Neural progenitor cell (in vitro differentiated cells): ENCODE measurements around the gene SMOC2. TPM values are rescaled to one million over a fixed set of nuclear protein-coding genes. Genes with fewer than 3 reads are reported as not detected.

Experiments
- DNase-seq: peaks from one replicate; pipeline ENCODE4 v3.0.0-alpha.2; 2016; ENCODE audit warnings: low spot score
- H2AFZ ChIP-seq: fragments of 200-600 bp; sonication (generic); replicated peaks from 2 replicates; pipeline ENCODE4 v1.6.1; 2016; ENCODE audit warnings: antibody characterized with exemption
- H3F3A ChIP-seq: fragments of 200-600 bp; sonication (generic); 2 replicates; pipeline ENCODE4 v1.6.1; 2016; ENCODE audit warnings: antibody characterized with exemption, low read depth
- H3K27ac ChIP-seq: fragments of 200-600 bp; sonication (generic); 2 replicates; pipeline ENCODE4 v1.5.1; 2016; ENCODE audit warnings: mild to moderate bottlenecking
- H3K27me3 ChIP-seq: fragments of 200-600 bp; sonication (generic); 2 replicates; pipeline ENCODE4 v1.6.1; 2016; ENCODE audit warnings: mild to moderate bottlenecking, moderate library complexity
- H3K36me3 ChIP-seq: fragments of 200-600 bp; sonication (generic); 2 replicates; pipeline ENCODE4 v1.5.1; 2016
- H3K4me1 ChIP-seq: fragments of 200-600 bp; sonication (generic); 2 replicates; pipeline ENCODE4 v1.6.1; 2016; ENCODE audit warnings: mixed run types
- H3K4me2 ChIP-seq: fragments of 200-600 bp; sonication (generic); 2 replicates; pipeline ENCODE4 v1.6.1; 2016
- H3K4me3 ChIP-seq: fragments of 200-600 bp; sonication (generic); 2 replicates; pipeline ENCODE4 v1.5.1; 2016
- H3K79me2 ChIP-seq: fragments of 200-600 bp; sonication (generic); 2 replicates; pipeline ENCODE4 v1.6.1; 2016; ENCODE audit warnings: low read depth
- H3K9ac ChIP-seq: fragments of 200-600 bp; sonication (generic); 2 replicates; pipeline ENCODE4 v1.6.1; 2016
- H3K9me3 ChIP-seq: fragments of 200-600 bp; sonication (generic); 2 replicates; pipeline ENCODE4 v1.5.1; 2016; ENCODE audit warnings: low read depth
- H4K20me1 ChIP-seq: fragments of 200-600 bp; sonication (generic); 2 replicates; pipeline ENCODE4 v1.6.1; 2016; ENCODE audit warnings: low read depth
- H3K27ac Mint-ChIP-seq: 3 replicates; pipeline ENCODE4 v1.8.0; 2021; ENCODE audit warnings: mixed read lengths
- H3K27me3 Mint-ChIP-seq: 2 replicates; pipeline ENCODE4 v1.8.0; 2022; ENCODE audit warnings: low read depth, mild to moderate bottlenecking, inconsistent platforms, moderate library complexity, mixed read lengths; ENCODE audit not compliant: insufficient read depth
- H3K36me3 Mint-ChIP-seq: 3 replicates; pipeline ENCODE4 v1.8.0; 2021; ENCODE audit warnings: mixed read lengths
- H3K4me1 Mint-ChIP-seq: 3 replicates; pipeline ENCODE4 v1.8.0; 2021; ENCODE audit warnings: mixed read lengths
- H3K4me3 Mint-ChIP-seq: 3 replicates; pipeline ENCODE4 v1.8.0; 2021; ENCODE audit warnings: mild to moderate bottlenecking, moderate library complexity, mixed read lengths
- H3K9me3 Mint-ChIP-seq: 3 replicates; pipeline ENCODE4 v1.8.0; 2020; ENCODE audit warnings: mixed read lengths
- CTCF ChIP-seq: fragments of 200-600 bp; sonication (generic); IDR thresholded peaks from 2 replicates; pipeline ENCODE4 v1.5.1; 2017; ENCODE audit warnings: antibody characterized with exemption, mild to moderate bottlenecking
- EZH2 ChIP-seq: fragments of 200-600 bp; sonication (generic); IDR thresholded peaks from 2 replicates; pipeline ENCODE4 v1.6.1; 2017; ENCODE audit warnings: antibody characterized with exemption, mild to moderate bottlenecking, moderate library complexity
- EZH2phosphoT487 ChIP-seq: fragments of 200-600 bp; sonication (generic); IDR thresholded peaks from 2 replicates; pipeline ENCODE4 v1.6.1; 2017; ENCODE audit warnings: antibody characterized with exemption
- total RNA-seq: library from RNA; depleted of rRNA; stranded (reverse); fragments of >200 nt; gene quantifications from 2 replicates; pipeline ENCODE4 v1.2.3, GENCODE V29; 2015; ENCODE audit warnings: low replicate concordance

The SMOC2 gene
- total RNA-seq, 1 donor from 2014 or later = 0.75 TPM

- Histone ChIP-seq H3K4me3 (no peak overlapping the region), H3K4me2 (no peak overlapping the region), H3K27ac (no peak overlapping the region), H3K9me3 (no peaks in the 10 kb centered on the region), H3K79me2 (no peaks in the 10 kb centered on the region), H2AFZ (no peak overlapping the region), H3K36me3 (no peaks in the 10 kb centered on the region), H3F3A (no peaks in the 10 kb centered on the region), H3K27me3 (peaks cover 19% of the 10 kb centered on the region), H4K20me1 (no peaks in the 10 kb centered on the region), H3K9ac (no peak overlapping the region), H3K4me1 (no peaks in the 10 kb centered on the region)
- H3K27ac Mint-ChIP-seq = no peak overlapping the region
- no peak overlapping the region for H3K4me3 Mint-ChIP-seq
- H3K9me3 Mint-ChIP-seq = peaks cover 4% of the 10 kb centered on the region
- no peak for DNase-seq
- peaks cover 13% of the 10 kb centered on the region for H3K27me3 Mint-ChIP-seq
- peaks cover 5% of the 10 kb centered on the region for H3K4me1 Mint-ChIP-seq
- no peaks in the 10 kb centered on the region for H3K36me3 Mint-ChIP-seq
- no peak for TF ChIP-seq CTCF
- TF ChIP-seq EZH2phosphoT487 = no peak
- no peak for TF ChIP-seq EZH2
Measured at GRCh38 chr6:168434505-168434904, 6.5 kb upstream of the SMOC2 start.

DNA sequence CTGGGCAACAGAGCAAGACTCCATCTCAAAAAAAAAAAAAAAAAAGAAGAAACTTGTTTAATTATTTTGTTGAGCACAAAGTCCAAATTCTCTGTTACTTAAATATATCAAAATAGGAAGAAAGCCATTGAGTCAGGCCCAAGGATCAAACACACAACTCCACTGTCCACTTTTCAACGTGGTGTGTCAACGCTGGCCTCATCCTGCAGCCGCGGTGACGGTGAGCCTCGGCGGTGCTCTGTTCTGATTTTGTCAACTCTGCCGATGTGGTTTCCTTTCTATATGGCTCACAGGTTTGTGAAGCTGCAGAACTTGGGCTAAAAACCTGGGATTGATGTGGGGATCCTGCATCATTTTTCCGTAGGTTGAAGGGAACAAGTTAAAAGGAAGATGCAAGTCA lies 3.2 kb upstream of the SMOC2 start:
- H3K4me2 ChIP-seq = no peak overlapping the region
- peaks cover 12% of the 10 kb centered on the region for H4K20me1 ChIP-seq
- Mint-ChIP-seq H3K4me3 (no peak overlapping the region), H3K4me1 (peaks cover 18% of the 10 kb centered on the region), H3K36me3 (peaks cover 2% of the 10 kb centered on the region), H3K9me3 (peaks cover 6% of the 10 kb centered on the region), H3K27me3 (peaks cover 25% of the 10 kb centered on the region), H3K27ac (no peak overlapping the region)
- TF ChIP-seq EZH2phosphoT487 = no peak
- TF ChIP-seq CTCF = no peak
- TF ChIP-seq EZH2 = no peak
- H2AFZ ChIP-seq = no peak overlapping the region
- H3K9me3 ChIP-seq = no peaks in the 10 kb centered on the region
- H3K9ac ChIP-seq = no peak overlapping the region
- H3K27me3 ChIP-seq = peaks cover 51% of the 10 kb centered on the region
- no peak overlapping the region for H3K4me3 ChIP-seq
- peaks cover 12% of the 10 kb centered on the region for H3F3A ChIP-seq
- no peaks in the 10 kb centered on the region for H3K36me3 ChIP-seq
- no peak for DNase-seq
- no peak overlapping the region for H3K27ac ChIP-seq
- H3K4me1 ChIP-seq = peaks cover 23% of the 10 kb centered on the region
- no peaks in the 10 kb centered on the region for H3K79me2 ChIP-seq

- H3K9me3 ChIP-seq = no peaks in the 10 kb centered on the region
- H3K79me2 ChIP-seq = no peaks in the 10 kb centered on the region
- Mint-ChIP-seq H3K27me3 (peaks cover 35% of the 10 kb centered on the region), H3K4me1 (peaks cover 23% of the 10 kb centered on the region), H3K9me3 (peaks cover 6% of the 10 kb centered on the region), H3K27ac (no peak overlapping the region), H3K4me3 (no peak overlapping the region), H3K36me3 (peaks cover 3% of the 10 kb centered on the region)
- H3K27ac ChIP-seq = no peak overlapping the region
- peaks cover 63% of the 10 kb centered on the region for H3K27me3 ChIP-seq
- H3K4me1 ChIP-seq = peaks cover 26% of the 10 kb centered on the region
- no peak overlapping the region for H3K4me2 ChIP-seq
- peaks cover 12% of the 10 kb centered on the region for H4K20me1 ChIP-seq
- no peak for DNase-seq
- peaks cover 12% of the 10 kb centered on the region for H3F3A ChIP-seq
- no peak overlapping the region for H3K9ac ChIP-seq
- H2AFZ ChIP-seq = no peak overlapping the region
- no peaks in the 10 kb centered on the region for H3K36me3 ChIP-seq
- H3K4me3 ChIP-seq = no peak overlapping the region
- TF ChIP-seq EZH2 (no peak), EZH2phosphoT487 (no peak), CTCF (no peak)
Measured at GRCh38 chr6:168438783-168439520, 2.0 kb upstream of the SMOC2 start.
